ENCODE data around the gene CANT1. TPM values are rescaled to one million over a fixed set of nuclear protein-coding genes. Genes with fewer than 3 reads are reported as not detected.

Gene CANT1
- total RNA-seq, 1 experiment from 2014 or later, result 97.1 TPM

DNA sequence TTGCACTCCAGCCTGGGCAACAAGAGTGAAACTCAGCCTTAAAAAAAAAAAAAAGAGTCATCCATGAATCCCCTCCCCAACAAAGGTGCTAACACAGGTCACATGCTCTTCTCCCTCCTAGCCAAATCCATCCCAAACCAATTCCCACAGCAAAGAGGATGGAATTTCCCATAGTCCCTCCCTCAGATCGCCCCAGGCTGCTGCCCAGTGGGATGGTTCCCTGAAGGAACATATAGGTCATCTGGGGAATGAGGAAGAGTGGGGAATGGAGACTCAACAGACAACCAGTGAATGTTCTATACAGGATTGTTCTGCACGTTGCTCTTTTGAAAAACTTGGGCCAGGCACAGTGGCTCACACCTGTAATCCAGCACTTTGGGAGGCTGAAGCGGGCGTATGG is 48.0 kb downstream of the CANT1 start:
- TF ChIP-seq EZH2 (IDR thresholded peaks at IDR 0.05) (no peak), ZFX (IDR thresholded peaks at IDR 0.05) (no peak; the same call in 1 of the 2 replicates), ZNF274 (IDR thresholded peaks at IDR 0.05; ENCODE audit: low read depth, low read length) (no peak), CEBPB (IDR thresholded peaks at IDR 0.05; ENCODE audit: low read depth) (no peak), JUND (IDR thresholded peaks at IDR 0.05) (no peak)
- Histone ChIP-seq H3K4me2 (ENCODE audit: low read length) (peak overlapping the region; percentile 59), H3K27me3 (ENCODE audit: insufficient read depth, low read length) (no peaks in the 10 kb centered on the region), H3K9me2 (ENCODE audit: insufficient read depth) (no peaks in the 10 kb centered on the region), H2AFZ (ENCODE audit: low read depth, low read length, poor library complexity, severe bottlenecking) (no peak overlapping the region), H3K9me3 (ENCODE audit: control insufficient read depth in 1 of 2, insufficient read depth in 1 of 2, low read depth in 1 of 2, low read length in 2 of 2) (no peaks in the 10 kb centered on the region), H3K4me3 (replicated peaks in 1 of 2; ENCODE audit: low read depth in 1 of 2, low read length in 2 of 2) (no peak overlapping the region), H4K20me1 (ENCODE audit: insufficient read depth) (no peaks in the 10 kb centered on the region), H3K4me1 (ENCODE audit: control insufficient read depth in 1 of 2, insufficient read depth in 2 of 2, low read length in 2 of 2) (peaks cover 19 to 56% of the 10 kb centered on the region in 2 experiments), H3K9ac (ENCODE audit: low read length) (no peak overlapping the region), H3K27ac (ENCODE audit: low read depth, low read length) (no peak overlapping the region), H3K36me3 (ENCODE audit: control insufficient read depth in 1 of 2, insufficient read depth in 2 of 2, low read length in 2 of 2) (no peaks in the 10 kb centered on the region), H3K79me2 (ENCODE audit: insufficient read depth, low read length) (no peaks in the 10 kb centered on the region)
- intact Hi-C loops (cut with micrococcal nuclease), result no loop called here
- no peak for DNase-seq (ENCODE audit: low read depth, low spot score)
- no peak for ATAC-seq
- CTCF ChIA-PET, result interaction anchor here (4.9 kb wide), 1 partner anchor 10 kb away, joined by 21 read pairs; no protein-coding TSS in a partner anchor
- BruUV-seq (replicated peaks), result no TSS peak
- POLR2A ChIA-PET, result no interaction called here
- RAD21 ChIA-PET (ENCODE audit: low non-redundant PET in 1 of 2, low total read pairs in 2 of 2, uncharacterized antibody in 2 of 2, unreplicated experiment in 2 of 2), result no interaction called here

DNA sequence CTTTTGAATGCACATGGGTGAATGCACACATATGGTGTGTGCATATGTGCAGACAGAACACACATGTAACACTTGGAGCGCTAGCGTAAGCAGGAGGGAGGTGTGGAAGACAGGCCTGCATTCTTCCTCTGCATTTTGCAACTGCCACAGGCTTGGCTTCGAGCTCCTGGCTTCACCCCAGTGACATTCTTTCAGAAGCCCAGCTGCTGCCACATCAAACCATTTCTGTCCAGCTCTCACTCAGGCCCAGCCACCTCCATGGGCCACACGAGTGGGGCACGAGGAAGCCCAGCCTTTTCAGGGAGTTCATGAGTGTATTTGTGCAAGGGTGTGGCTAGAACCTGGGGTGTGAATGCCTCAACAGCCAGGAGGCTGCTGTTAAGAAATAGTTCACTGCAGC is 48.6 kb downstream of the CANT1 start:
- no peak for ATAC-seq
- CTCF ChIA-PET, result interaction anchor here (4.9 kb wide), 1 partner anchor 10 kb away, joined by 21 read pairs; no protein-coding TSS in a partner anchor
- no peaks in the 10 kb centered on the region for H3K36me3 ChIP-seq (ENCODE audit: control insufficient read depth in 1 of 2, insufficient read depth in 2 of 2, low read length in 2 of 2)
- intact Hi-C loops (cut with micrococcal nuclease), result no loop called here
- RAD21 ChIA-PET (ENCODE audit: low non-redundant PET in 1 of 2, low total read pairs in 2 of 2, uncharacterized antibody in 2 of 2, unreplicated experiment in 2 of 2), result no interaction called here
- no peak overlapping the region for H3K9ac ChIP-seq (ENCODE audit: low read length)
- H4K20me1 ChIP-seq (ENCODE audit: insufficient read depth), result no peaks in the 10 kb centered on the region
- H3K4me1 ChIP-seq (ENCODE audit: control insufficient read depth in 1 of 2, insufficient read depth in 2 of 2, low read length in 2 of 2), result peaks cover 19 to 60% of the 10 kb centered on the region in 2 experiments
- no peak for DNase-seq (ENCODE audit: low read depth, low spot score)
- H3K9me2 ChIP-seq (ENCODE audit: insufficient read depth), result no peaks in the 10 kb centered on the region
- H3K4me2 ChIP-seq (ENCODE audit: low read length), result 0 out of 2 replicates have a peak overlapping the region, but pooled peaks have one; percentile 4
- H3K27ac ChIP-seq (ENCODE audit: low read depth, low read length), result no peak overlapping the region
- POLR2A ChIA-PET, result no interaction called here
- BruUV-seq (replicated peaks), result no TSS peak
- no peak overlapping the region for H2AFZ ChIP-seq (ENCODE audit: low read depth, low read length, poor library complexity, severe bottlenecking)
- no peaks in the 10 kb centered on the region for H3K27me3 ChIP-seq (ENCODE audit: insufficient read depth, low read length)
- H3K9me3 ChIP-seq (ENCODE audit: control insufficient read depth in 1 of 2, insufficient read depth in 1 of 2, low read depth in 1 of 2, low read length in 2 of 2), result no peaks in the 10 kb centered on the region
- no peak overlapping the region for H3K4me3 ChIP-seq (replicated peaks in 1 of 2; ENCODE audit: low read depth in 1 of 2, low read length in 2 of 2)
- no peaks in the 10 kb centered on the region for H3K79me2 ChIP-seq (ENCODE audit: insufficient read depth, low read length)
- TF ChIP-seq CEBPB (IDR thresholded peaks at IDR 0.05; ENCODE audit: low read depth), result no peak
- no peak for TF ChIP-seq CBX3 (IDR thresholded peaks at IDR 0.05; ENCODE audit: low read depth)
- TF ChIP-seq EGR1 (IDR thresholded peaks at IDR 0.05; ENCODE audit: low read depth), result no peak
- no peak for TF ChIP-seq ZNF274 (IDR thresholded peaks at IDR 0.05; ENCODE audit: low read depth, low read length)

Measured in HCT116 (cell line).